OCI-LY7 (cell line): Measurements from ENCODE around the gene C6orf136. TPM values are rescaled to one million over a fixed set of nuclear protein-coding genes. Genes with fewer than 3 reads are reported as not detected.

Experiments used
- BruUV-seq: library from RNA; stranded (reverse); fragments of 400-500 nt; replicated peaks from 2 replicates; lab custom pipeline; 2021; lab: Mats Ljungman, UMichigan
- CTCF ChIA-PET: fragments of 300-600 bp; sonication (Branson Sonifier 250); formaldehyde crosslinking; loops from one replicate; lab custom pipeline; 2022; ENCODE audit warnings: antibody characterized with exemption; ENCODE audit not compliant: unreplicated experiment; lab: Charles Lee
- POLR2A ChIA-PET: fragments of 300-600 bp; sonication (Branson Sonifier 250); formaldehyde crosslinking; loops from one replicate; lab custom pipeline; 2022; ENCODE audit warnings: antibody characterized with exemption; lab: Charles Lee
- DNase-seq: peaks from one replicate; pipeline ENCODE4 v3.0.0-alpha.2; 2015; ENCODE audit warnings: low spot score
- H2AFZ ChIP-seq: fragments of 200-600 bp; sonication (generic), shearing (Covaris generic); 2 replicates; pipeline ENCODE4 v1.6.1; 2014; ENCODE audit warnings: mild to moderate bottlenecking, antibody characterized with exemption, low read length, moderate library complexity
- H3K27ac ChIP-seq: fragments of 200-600 bp; sonication (generic); 2 replicates; pipeline ENCODE4 v1.5.1; 2014; ENCODE audit warnings: mixed run types, low read depth, mild to moderate bottlenecking, moderate library complexity, low read length, inconsistent platforms; ENCODE audit not compliant: poor library complexity, severe bottlenecking
- H3K36me3 ChIP-seq: fragments of 200-600 bp; sonication (generic); 2 replicates; pipeline ENCODE4 v1.6.1; 2014; ENCODE audit warnings: mild to moderate bottlenecking, antibody characterized with exemption, low read length, moderate library complexity, mixed read lengths; ENCODE audit not compliant: insufficient read depth
- H3K4me1 ChIP-seq: fragments of 200-600 bp; sonication (generic); 2 replicates; pipeline ENCODE4 v1.5.1; 2014; ENCODE audit warnings: mild to moderate bottlenecking, low read length; ENCODE audit not compliant: insufficient read depth, poor library complexity, severe bottlenecking
- H3K4me2 ChIP-seq: fragments of 200-600 bp; sonication (generic); 2 replicates; pipeline ENCODE4 v1.6.1; 2014; ENCODE audit warnings: mild to moderate bottlenecking, low read length
- H3K4me3 ChIP-seq: fragments of 200-600 bp; sonication (generic); 2 replicates; pipeline ENCODE4 v1.5.1; 2014; ENCODE audit warnings: mild to moderate bottlenecking, low read depth, low read length; ENCODE audit not compliant: poor library complexity, severe bottlenecking
- H3K79me2 ChIP-seq: fragments of 200-600 bp; sonication (generic); 2 replicates; pipeline ENCODE4 v1.6.1; 2016; ENCODE audit warnings: low read depth, mild to moderate bottlenecking, low read length, moderate library complexity, mixed read lengths; ENCODE audit not compliant: insufficient read depth
- H3K9me2 ChIP-seq: fragments of 200-600 bp; sonication (generic); 2 replicates; pipeline ENCODE4 v1.6.1; 2016; ENCODE audit warnings: mild to moderate bottlenecking, low read length, mixed read lengths; ENCODE audit not compliant: insufficient read depth
- H3K9me3 ChIP-seq: fragments of 200-600 bp; sonication (generic); 2 replicates; pipeline ENCODE4 v1.6.1; 2014; ENCODE audit warnings: mild to moderate bottlenecking, mixed run types, low read length, mixed read lengths
- H4K20me1 ChIP-seq: fragments of 200-600 bp; sonication (generic); 2 replicates; pipeline ENCODE4 v1.6.1; 2014; ENCODE audit warnings: mild to moderate bottlenecking, antibody characterized with exemption, low read length, moderate library complexity, mixed read lengths; ENCODE audit not compliant: insufficient read depth
- EZH2phosphoT487 ChIP-seq: fragments of 200-600 bp; sonication (generic); IDR thresholded peaks from 2 replicates; pipeline ENCODE4 v1.6.1; 2018; ENCODE audit warnings: low read depth, borderline replicate concordance, mild to moderate bottlenecking, mixed run types, antibody characterized with exemption, low read length, moderate library complexity, mixed read lengths
- intact Hi-C: fragments of 100-400 bp; cut with micrococcal nuclease; formaldehyde crosslinking; loops from one replicate; pipeline ENCODE4 v1.10.0; 2022; ENCODE audit not compliant: unreplicated experiment
- total RNA-seq, 2 experiments: library from RNA; depleted of rRNA in 1 of 2; stranded (reverse); fragments of >200 nt in 1 of 2; shearing (Covaris generic) in 1 of 2; gene quantifications; 2 replicates each; pipeline ENCODE4 v1.2.3, GENCODE V29; 2014 to 2022
- TF ChIP-seq, protein P1 (sequence below): fragments of 200-600 bp; sonication (generic); conservative IDR thresholded peaks from 2 replicates; pipeline ENCODE4 v1.5.1; 2014; ENCODE audit warnings: mild to moderate bottlenecking, antibody characterized with exemption, low read length, moderate library complexity, mixed read lengths

The C6orf136 gene
- total RNA-seq, 2 experiments from 2014 or later: 14.7 to 26.7 TPM

DNA sequence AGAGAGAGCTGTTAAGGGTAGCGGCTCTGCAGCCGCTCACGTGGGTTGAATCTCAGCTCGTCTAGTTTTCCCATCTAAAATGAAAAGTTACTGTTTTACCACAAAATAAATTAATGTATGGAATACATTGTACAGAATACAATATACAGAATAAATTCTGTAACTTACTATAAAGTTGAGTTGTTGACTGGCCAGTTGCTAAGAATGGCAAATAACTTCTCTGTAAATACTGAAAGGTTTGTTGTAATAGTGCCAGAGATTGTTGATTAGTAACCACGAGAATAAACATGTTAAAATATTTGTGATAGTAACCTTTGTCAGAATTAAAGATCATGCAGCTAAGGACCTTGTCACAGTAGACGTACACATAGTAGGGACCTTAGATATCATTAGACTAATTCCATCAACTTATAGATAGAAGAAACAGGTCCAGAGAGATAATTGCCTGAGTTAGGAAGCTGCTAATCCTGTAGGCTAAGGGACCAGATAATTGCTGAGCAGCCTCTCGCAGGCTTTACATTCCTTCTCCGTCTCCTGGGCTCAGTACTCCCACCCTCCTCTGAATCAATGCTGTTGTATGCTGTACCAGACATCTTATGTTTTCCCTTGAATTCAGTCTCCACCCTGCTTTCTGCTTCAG lies 44.4 kb downstream of the C6orf136 start:
- H4K20me1 ChIP-seq: no peaks in the 10 kb centered on the region
- no peaks in the 10 kb centered on the region for H3K9me2 ChIP-seq
- no peaks in the 10 kb centered on the region for H3K9me3 ChIP-seq
- DNase-seq: no peak
- H3K36me3 ChIP-seq: peaks cover under 1% of the 10 kb centered on the region; the same call in 1 of the 2 replicates
- CTCF ChIA-PET: no interaction called here
- peaks cover 38% of the 10 kb centered on the region for H3K4me1 ChIP-seq
- H3K4me3 ChIP-seq: peak overlapping the region; percentile 95
- peak overlapping the region; percentile 95 for H3K27ac ChIP-seq
- no peak for TF ChIP-seq EZH2phosphoT487
- TF ChIP-seq, protein P1, sequence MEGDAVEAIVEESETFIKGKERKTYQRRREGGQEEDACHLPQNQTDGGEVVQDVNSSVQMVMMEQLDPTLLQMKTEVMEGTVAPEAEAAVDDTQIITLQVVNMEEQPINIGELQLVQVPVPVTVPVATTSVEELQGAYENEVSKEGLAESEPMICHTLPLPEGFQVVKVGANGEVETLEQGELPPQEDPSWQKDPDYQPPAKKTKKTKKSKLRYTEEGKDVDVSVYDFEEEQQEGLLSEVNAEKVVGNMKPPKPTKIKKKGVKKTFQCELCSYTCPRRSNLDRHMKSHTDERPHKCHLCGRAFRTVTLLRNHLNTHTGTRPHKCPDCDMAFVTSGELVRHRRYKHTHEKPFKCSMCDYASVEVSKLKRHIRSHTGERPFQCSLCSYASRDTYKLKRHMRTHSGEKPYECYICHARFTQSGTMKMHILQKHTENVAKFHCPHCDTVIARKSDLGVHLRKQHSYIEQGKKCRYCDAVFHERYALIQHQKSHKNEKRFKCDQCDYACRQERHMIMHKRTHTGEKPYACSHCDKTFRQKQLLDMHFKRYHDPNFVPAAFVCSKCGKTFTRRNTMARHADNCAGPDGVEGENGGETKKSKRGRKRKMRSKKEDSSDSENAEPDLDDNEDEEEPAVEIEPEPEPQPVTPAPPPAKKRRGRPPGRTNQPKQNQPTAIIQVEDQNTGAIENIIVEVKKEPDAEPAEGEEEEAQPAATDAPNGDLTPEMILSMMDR: no peak
- POLR2A ChIA-PET: interaction anchor here (0.6 to 6.3 kb wide), 4 partner anchors 16 to 56 kb away, joined by 3 to 71 read pairs (median 7); partner anchors contain the start of genes MDC1 and TUBB
- H3K79me2 ChIP-seq: peaks cover 35% of the 10 kb centered on the region
- no TSS peak for BruUV-seq
- intact Hi-C loops: no loop called here
- H3K4me2 ChIP-seq: peak overlapping the region; percentile 99
- H2AFZ ChIP-seq: peak overlapping the region; percentile 53; the same call in 1 of the 2 replicates

DNA sequence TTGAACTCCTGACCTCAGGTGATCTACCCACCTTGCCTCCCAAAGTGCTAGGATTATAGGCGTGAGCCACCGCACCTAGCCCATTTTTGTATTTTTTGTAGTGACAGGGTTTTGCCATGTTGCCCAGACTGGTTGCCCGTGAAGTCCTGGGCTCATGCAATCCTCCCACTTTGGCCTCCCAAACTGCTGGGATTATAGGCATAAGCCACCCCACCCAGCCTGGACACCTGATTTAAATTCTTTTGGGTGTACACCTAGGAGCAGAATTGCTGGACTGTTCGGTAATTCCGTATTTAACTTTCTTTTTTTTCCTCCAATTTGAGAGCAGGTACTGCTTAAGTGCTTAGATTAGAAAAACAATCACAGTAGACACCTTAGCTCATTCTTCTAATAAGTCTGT lies 49.5 kb downstream of the C6orf136 start:
- POLR2A ChIA-PET: interaction anchor here (0.9 to 1.0 kb wide), 2 partner anchors 15 to 21 kb away, joined by 3 read pairs; partner anchors contain the start of gene MDC1
- no peak for DNase-seq

More for the DNA sequence above, 49.5 kb downstream of the C6orf136 start:
- intact Hi-C loops: no loop called here
- Histone ChIP-seq H3K4me1 (peaks cover 7% of the 10 kb centered on the region), H3K9me2 (no peaks in the 10 kb centered on the region), H3K36me3 (peaks cover 22% of the 10 kb centered on the region), H3K4me3 (no peak overlapping the region), H3K9me3 (no peaks in the 10 kb centered on the region), H3K79me2 (no peaks in the 10 kb centered on the region), H2AFZ (no peak overlapping the region), H3K4me2 (no peak overlapping the region), H3K27ac (no peak overlapping the region), H4K20me1 (no peaks in the 10 kb centered on the region)
- no peak for TF ChIP-seq EZH2phosphoT487
- TF ChIP-seq, protein P1: no peak
- CTCF ChIA-PET: no interaction called here
- no TSS peak for BruUV-seq
